CD14-positive monocyte (primary cell): ENCODE results near the gene GRIK4. TPM values are rescaled to one million over a fixed set of nuclear protein-coding genes. Genes with fewer than 3 reads are reported as not detected.

Experiments
- DNase-seq, 3 donors: peaks; one replicate each; pipeline ENCODE4 v3.0.0-alpha.2; 2011 to 2022
- H2AFZ ChIP-seq: 2 replicates; pipeline ENCODE4 v1.6.0; 2012; ENCODE audit warnings: mild to moderate bottlenecking, low read depth, low read length, inconsistent platforms; ENCODE audit not compliant: insufficient read depth, poor library complexity, severe bottlenecking
- H3K27ac ChIP-seq, 2 donors: 1 replicate in 1 of 2; 2 replicates in 1 of 2; pipeline ENCODE4 v1.5.1; 2012 to 2013; ENCODE audit warnings: low read length in 2 of 2, control low read depth in 1 of 2, inconsistent platforms in 1 of 2, low read depth in 1 of 2, mild to moderate bottlenecking in 1 of 2
- H3K27me3 ChIP-seq, 2 donors: one replicate each; pipeline versions ENCODE4 v1.6.0 to v1.6.1; 2011 to 2013; ENCODE audit warnings: low read length in 2 of 2; ENCODE audit not compliant: control insufficient read depth in 2 of 2, insufficient read depth in 2 of 2
- H3K36me3 ChIP-seq, 2 donors: replicated peaks in 1 of 2; 1 replicate in 1 of 2; 2 replicates in 1 of 2; pipeline versions ENCODE4 v1.5.1 to v1.6.1; 2012 to 2013; ENCODE audit warnings: low read length in 2 of 2, control low read depth in 1 of 2, inconsistent platforms in 1 of 2, mild to moderate bottlenecking in 1 of 2; ENCODE audit not compliant: insufficient read depth in 2 of 2, control insufficient read depth in 1 of 2
- H3K4me1 ChIP-seq, 2 donors: 1 replicate in 1 of 2; 2 replicates in 1 of 2; pipeline versions ENCODE4 v1.5.1 to v1.6.1; 2012 to 2013; ENCODE audit warnings: low read length in 2 of 2, control low read depth in 1 of 2, inconsistent platforms in 1 of 2, mild to moderate bottlenecking in 1 of 2, moderate library complexity in 1 of 2; ENCODE audit not compliant: insufficient read depth in 2 of 2, control insufficient read depth in 1 of 2
- H3K4me2 ChIP-seq: replicated peaks from 2 replicates; pipeline ENCODE3; 2012; ENCODE audit warnings: low read length, moderate library complexity, mild to moderate bottlenecking; ENCODE audit not compliant: poor library complexity, severe bottlenecking; ENCODE audit errors: extremely low read depth
- H3K4me3 ChIP-seq, 3 experiments: fragments of 200-600 bp in 1 of 3; sonication (generic) in 1 of 3; replicated peaks in 1 of 3; 1 replicate in 2 of 3; 2 replicates in 1 of 3; pipeline ENCODE4 v1.5.1; 2011 to 2013; ENCODE audit warnings: low read length in 3 of 3, mild to moderate bottlenecking in 3 of 3, control low read depth in 2 of 3, low read depth in 2 of 3, inconsistent platforms in 1 of 3, moderate library complexity in 1 of 3
- H3K79me2 ChIP-seq: 2 replicates; pipeline ENCODE4 v1.6.0; 2012; ENCODE audit warnings: mild to moderate bottlenecking, control low read depth, inconsistent platforms, low read length, moderate library complexity; ENCODE audit not compliant: insufficient read depth
- H3K9ac ChIP-seq: 2 replicates; pipeline ENCODE4 v1.6.0; 2017; ENCODE audit warnings: low read length, mild to moderate bottlenecking; ENCODE audit not compliant: insufficient read depth, poor library complexity, severe bottlenecking
- H3K9me3 ChIP-seq, 2 donors: replicated peaks in 1 of 2; 1 replicate in 1 of 2; 2 replicates in 1 of 2; pipeline versions ENCODE4 v1.5.1 to v1.6.1; 2012 to 2013; ENCODE audit warnings: low read length in 2 of 2, control low read depth in 1 of 2; ENCODE audit not compliant: control insufficient read depth in 1 of 2, insufficient read depth in 1 of 2
- H4K20me1 ChIP-seq: 2 replicates; pipeline ENCODE4 v1.6.0; 2012; ENCODE audit warnings: mild to moderate bottlenecking, low read length, control low read depth, moderate library complexity; ENCODE audit not compliant: insufficient read depth
- H3K27ac Mint-ChIP-seq, 7 donors: one replicate each; pipeline ENCODE4 v1.8.0; 2020; ENCODE audit warnings: mild to moderate bottlenecking in 7 of 7, mixed read lengths in 7 of 7, moderate library complexity in 6 of 7, inconsistent platforms in 2 of 7
- H3K27me3 Mint-ChIP-seq, 3 donors: one replicate each; pipeline ENCODE4 v1.8.0; 2021 to 2022; ENCODE audit warnings: low read depth in 3 of 3, mild to moderate bottlenecking in 3 of 3, mixed read lengths in 3 of 3, moderate library complexity in 3 of 3, inconsistent platforms in 1 of 3
- H3K36me3 Mint-ChIP-seq, 2 donors: one replicate each; pipeline ENCODE4 v1.8.0; 2020; ENCODE audit warnings: mixed read lengths in 2 of 2, inconsistent platforms in 1 of 2, mild to moderate bottlenecking in 1 of 2
- H3K4me1 Mint-ChIP-seq: one replicate; pipeline ENCODE4 v1.8.0; 2020; ENCODE audit warnings: mild to moderate bottlenecking, mixed read lengths
- H3K4me3 Mint-ChIP-seq, 2 donors: one replicate each; pipeline ENCODE4 v1.8.0; 2020; ENCODE audit warnings: mild to moderate bottlenecking in 2 of 2, mixed read lengths in 2 of 2, moderate library complexity in 1 of 2
- H3K9me3 Mint-ChIP-seq, 7 donors: one replicate each; pipeline ENCODE4 v1.8.0; 2020 to 2022; ENCODE audit warnings: mixed read lengths in 7 of 7, mild to moderate bottlenecking in 6 of 7, moderate library complexity in 6 of 7, inconsistent platforms in 2 of 7
- CTCF ChIP-seq: fragments of 200-600 bp; IDR thresholded peaks from one replicate; pipeline ENCODE4 v1.8.0; 2022; ENCODE audit warnings: antibody characterized with exemption, mild to moderate bottlenecking
- WGBS: methylation state at CpG from one replicate; pipeline ENCODE4 v1.1.5; 2013; ENCODE audit warnings: missing lambda C conversion rate; ENCODE audit not compliant: insufficient coverage; 5-methylcytosine and 5-hydroxymethylcytosine counted together
- intact Hi-C, 2 donors: fragments of 100-400 bp; cut with micrococcal nuclease; formaldehyde crosslinking; loops; one replicate each; pipeline versions ENCODE4 v1.15.0 to v1.15.1; 2023
- polyA plus RNA-seq, 3 donors: library from polyadenylated mRNA; depleted of rRNA in 1 of 3; unstranded in 2 of 3; stranded (reverse) in 1 of 3; fragments of 300-500 nt in 2 of 3; fragments of >200 nt in 1 of 3; fragmentation: Illumina TruSeq in 2 of 3; gene quantifications; 1 replicate in 2 of 3; 2 replicates in 1 of 3; pipeline ENCODE4 v1.2.3, GENCODE V29; 2012 to 2021

GRIK4 gene
- polyA plus RNA-seq, 3 donors = not detected

GRCh38 chr11:120877746-120878365 is 366.3 kb downstream of the GRIK4 start:
- H3K4me3 Mint-ChIP-seq = no peak overlapping the region
- no peak for TF ChIP-seq CTCF
- no peak overlapping the region for H3K4me3 ChIP-seq
- H2AFZ ChIP-seq = no peak overlapping the region
- 90% methylated on average over 6 of the region's 10 CpGs for WGBS
- no peak overlapping the region for H3K27ac Mint-ChIP-seq
- H3K79me2 ChIP-seq = no peaks in the 10 kb centered on the region
- H3K9ac ChIP-seq = no peak overlapping the region
- H3K27me3 Mint-ChIP-seq = peaks cover 11 to 19% (median 13%) of the 10 kb centered on the region in 3 donors
- no peak for DNase-seq
- no peaks in the 10 kb centered on the region for H4K20me1 ChIP-seq
- intact Hi-C loops = no loop called here
- H3K4me1 ChIP-seq = no peaks in the 10 kb centered on the region
- no peaks in the 10 kb centered on the region for H3K4me1 Mint-ChIP-seq
- H3K36me3 ChIP-seq = no peaks in the 10 kb centered on the region
- H3K9me3 Mint-ChIP-seq = peaks cover 0 to 1% (median 0%) of the 10 kb centered on the region in 7 donors
- no peaks in the 10 kb centered on the region for H3K9me3 ChIP-seq
- H3K36me3 Mint-ChIP-seq = no peaks in the 10 kb centered on the region
- no peak overlapping the region for H3K27ac ChIP-seq
- no peak overlapping the region for H3K4me2 ChIP-seq
- H3K27me3 ChIP-seq = no peaks in the 10 kb centered on the region

DNA sequence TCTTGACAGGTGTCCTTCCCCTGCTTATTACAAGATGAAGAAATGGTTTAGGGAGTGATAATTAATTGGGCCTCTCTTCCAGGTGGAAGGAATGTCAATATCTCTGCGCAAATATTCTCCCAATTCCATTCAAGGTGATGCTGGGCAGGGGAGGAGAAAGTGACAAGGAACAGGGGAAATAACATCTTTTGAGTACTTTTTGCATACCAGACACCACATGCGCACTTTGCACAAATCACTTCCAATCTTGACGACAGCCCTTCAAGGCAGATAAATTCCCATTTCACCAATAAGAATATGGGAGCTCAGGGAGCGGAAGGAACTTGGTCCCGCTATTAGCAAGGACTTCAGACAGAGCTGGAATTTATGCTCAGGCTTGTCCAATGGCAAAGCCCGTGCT is 367.2 kb downstream of the GRIK4 start:
- no peak for TF ChIP-seq CTCF
- H3K79me2 ChIP-seq = no peaks in the 10 kb centered on the region
- Mint-ChIP-seq H3K9me3 (peaks cover 0 to 1% (median 0%) of the 10 kb centered on the region in 7 donors), H3K36me3 (no peaks in the 10 kb centered on the region), H3K27me3 (peaks cover 13 to 15% (median 13%) of the 10 kb centered on the region in 3 donors), H3K4me3 (no peak overlapping the region), H3K27ac (no peak overlapping the region), H3K4me1 (no peaks in the 10 kb centered on the region)
- H3K27ac ChIP-seq = no peak overlapping the region
- no peaks in the 10 kb centered on the region for H3K9me3 ChIP-seq
- no peak overlapping the region for H2AFZ ChIP-seq
- H3K4me3 ChIP-seq = no peak overlapping the region
- H4K20me1 ChIP-seq = no peaks in the 10 kb centered on the region
- H3K4me1 ChIP-seq = no peaks in the 10 kb centered on the region
- WGBS = 88% methylated on average over 4 of the region's 6 CpGs
- no peaks in the 10 kb centered on the region for H3K27me3 ChIP-seq
- H3K4me2 ChIP-seq = no peak overlapping the region
- H3K9ac ChIP-seq = no peak overlapping the region
- intact Hi-C loops = no loop called here
- DNase-seq = no peak
- H3K36me3 ChIP-seq = no peaks in the 10 kb centered on the region
